ENCODE results near the gene ELANE.
A peak's percentile ranks its signal among the peaks of the same experiment; 100 is the strongest.

The ELANE gene

DNA sequence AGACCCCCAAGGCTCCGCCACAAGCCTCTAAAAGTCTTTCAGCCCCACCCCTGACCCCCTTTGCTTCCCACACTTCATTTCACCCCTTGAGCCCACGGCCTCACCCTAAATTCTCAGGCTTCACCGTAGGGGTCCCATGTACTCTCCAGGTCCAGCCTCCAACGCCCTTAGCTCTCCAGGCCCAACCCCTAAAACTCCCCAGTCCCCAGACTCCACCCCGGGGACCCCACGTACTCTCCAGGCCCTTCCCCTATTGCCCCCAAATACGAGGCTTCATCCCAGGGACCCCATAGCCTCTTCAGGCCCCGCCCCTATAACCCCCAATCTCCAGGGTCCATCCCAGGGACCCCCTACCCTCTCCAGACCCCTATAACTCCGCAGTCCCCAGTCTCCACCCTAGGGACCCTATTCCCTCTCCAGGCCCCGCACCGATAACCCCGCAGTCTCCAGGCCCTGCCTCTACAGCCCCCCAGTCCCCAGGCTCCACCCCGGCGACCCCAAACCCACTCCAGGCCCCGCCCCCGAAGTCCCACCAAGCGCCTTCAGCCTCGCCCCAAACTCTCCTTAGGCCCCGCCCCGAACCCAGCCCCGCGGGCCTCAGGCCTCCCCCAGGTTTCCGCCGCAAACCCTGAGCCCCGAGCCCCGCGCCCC is 40.3 kb downstream of the ELANE start:
- DNase-seq (ENCODE audit: extremely low read depth, low read depth), result no peak
- H3K4me3 ChIP-seq (replicated peaks; ENCODE audit: low read depth, low read length), result peak overlapping the region; percentile 66
- TF ChIP-seq, protein P1, sequence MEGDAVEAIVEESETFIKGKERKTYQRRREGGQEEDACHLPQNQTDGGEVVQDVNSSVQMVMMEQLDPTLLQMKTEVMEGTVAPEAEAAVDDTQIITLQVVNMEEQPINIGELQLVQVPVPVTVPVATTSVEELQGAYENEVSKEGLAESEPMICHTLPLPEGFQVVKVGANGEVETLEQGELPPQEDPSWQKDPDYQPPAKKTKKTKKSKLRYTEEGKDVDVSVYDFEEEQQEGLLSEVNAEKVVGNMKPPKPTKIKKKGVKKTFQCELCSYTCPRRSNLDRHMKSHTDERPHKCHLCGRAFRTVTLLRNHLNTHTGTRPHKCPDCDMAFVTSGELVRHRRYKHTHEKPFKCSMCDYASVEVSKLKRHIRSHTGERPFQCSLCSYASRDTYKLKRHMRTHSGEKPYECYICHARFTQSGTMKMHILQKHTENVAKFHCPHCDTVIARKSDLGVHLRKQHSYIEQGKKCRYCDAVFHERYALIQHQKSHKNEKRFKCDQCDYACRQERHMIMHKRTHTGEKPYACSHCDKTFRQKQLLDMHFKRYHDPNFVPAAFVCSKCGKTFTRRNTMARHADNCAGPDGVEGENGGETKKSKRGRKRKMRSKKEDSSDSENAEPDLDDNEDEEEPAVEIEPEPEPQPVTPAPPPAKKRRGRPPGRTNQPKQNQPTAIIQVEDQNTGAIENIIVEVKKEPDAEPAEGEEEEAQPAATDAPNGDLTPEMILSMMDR (IDR thresholded peaks at IDR 0.05; ENCODE audit: low read depth, low read length, missing control alignments), result no peak

DNA sequence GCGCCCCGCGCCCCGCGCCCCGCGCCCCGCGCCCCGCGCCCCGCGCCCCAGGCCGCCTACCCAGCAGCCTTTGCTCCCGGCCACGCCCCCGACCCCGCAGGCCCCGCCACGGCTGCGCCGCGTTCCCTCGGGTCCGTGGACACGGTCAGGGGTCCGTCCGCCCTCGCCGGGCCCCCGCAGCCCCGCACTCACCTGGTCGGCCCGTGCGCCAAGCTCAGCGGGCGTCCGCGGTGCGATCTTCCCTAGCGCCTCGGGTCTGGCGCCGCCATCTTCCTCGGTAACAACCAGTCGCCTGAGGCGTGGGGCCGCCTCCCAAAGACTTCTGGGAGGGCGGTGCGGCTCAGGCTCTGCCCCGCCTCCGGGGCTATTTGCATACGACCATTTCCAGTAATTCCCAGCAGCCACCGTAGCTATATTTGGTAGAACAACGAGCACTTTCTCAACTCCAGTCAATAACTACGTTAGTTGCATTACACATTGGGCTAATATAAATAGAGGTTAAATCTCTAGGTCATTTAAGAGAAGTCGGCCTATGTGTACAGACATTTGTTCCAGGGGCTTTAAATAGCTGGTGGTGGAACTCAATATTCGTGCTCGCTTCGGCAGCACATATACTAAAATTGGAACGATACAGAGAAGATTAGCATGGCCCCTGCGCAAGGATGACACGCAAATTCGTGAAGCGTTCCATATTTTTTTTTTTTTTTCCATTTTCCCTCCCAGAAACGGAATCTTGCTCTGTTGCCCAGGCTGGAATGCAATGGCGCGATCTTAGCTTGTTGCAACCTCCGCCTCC is 41.0 kb downstream of the ELANE start, which contains the start of the genes MED16 and RNU6-9:
MED16 (minus strand) TSS at position 294 of the 796 bp plus-strand sequence. CDS start 2,056 bp downstream, outside the sequence.
RNU6-9 (plus strand) TSS at position 591 of the 796 bp plus-strand sequence.
- peak within 1 kb of the TSS; percentile 66 for H3K4me3 ChIP-seq (replicated peaks; ENCODE audit: low read depth, low read length)
- peak; percentile 75 for DNase-seq (ENCODE audit: extremely low read depth, low read depth)
- TF ChIP-seq, protein P1 (IDR thresholded peaks at IDR 0.05; ENCODE audit: low read depth, low read length, missing control alignments), result no peak

DNA sequence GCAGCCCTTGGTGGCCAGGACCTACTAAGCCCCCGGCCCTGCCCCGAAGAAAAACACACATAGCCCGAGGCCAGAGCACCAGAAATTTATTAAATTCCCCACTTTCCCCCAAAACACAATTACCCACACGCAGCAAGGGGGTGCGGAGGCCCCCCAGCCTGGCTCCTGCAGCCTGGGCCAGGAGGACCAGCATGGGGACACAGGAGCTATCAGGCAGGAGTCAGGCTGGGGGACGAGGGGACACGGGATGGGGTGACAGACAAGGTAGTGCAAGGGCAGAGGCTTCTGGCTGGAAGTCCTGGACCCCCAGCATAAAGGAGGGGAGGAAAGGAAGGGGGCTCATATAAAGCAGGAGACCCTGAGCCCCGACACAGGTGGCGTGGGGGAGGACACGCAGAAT is 44.3 kb downstream of the ELANE start:
- TF ChIP-seq, protein P1 (IDR thresholded peaks at IDR 0.05; ENCODE audit: low read depth, low read length, missing control alignments), result no peak

DNA sequence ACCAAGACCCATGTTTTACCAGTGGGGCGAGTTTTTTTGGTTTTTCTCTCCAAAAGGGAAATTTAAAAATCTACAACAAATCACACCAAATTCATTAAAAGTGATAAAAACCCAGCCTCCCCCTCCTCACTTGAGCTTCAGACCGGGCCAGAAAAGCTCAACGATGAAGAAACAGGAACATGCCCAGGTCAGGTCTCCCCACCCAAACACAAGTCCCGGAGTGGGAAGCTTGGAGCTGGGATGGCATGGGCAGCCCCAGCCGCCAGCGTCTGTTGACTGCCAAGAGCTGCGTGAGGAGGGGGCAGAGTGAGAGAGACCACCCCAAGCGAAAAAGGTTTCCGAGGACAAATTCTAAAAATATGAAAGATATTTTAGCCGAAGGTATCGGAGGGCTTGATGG is 44.9 kb downstream of the ELANE start:
- H3K4me3 ChIP-seq (replicated peaks; ENCODE audit: low read depth, low read length), result no peak overlapping the region
- TF ChIP-seq, protein P1 (IDR thresholded peaks at IDR 0.05; ENCODE audit: low read depth, low read length, missing control alignments), result no peak
- DNase-seq (ENCODE audit: extremely low read depth, low read depth), result no peak

More for the DNA sequence above, 44.3 kb downstream of the ELANE start:
- H3K4me3 ChIP-seq (replicated peaks; ENCODE audit: low read depth, low read length), result no peak overlapping the region
- no peak for DNase-seq (ENCODE audit: extremely low read depth, low read depth)

DNA sequence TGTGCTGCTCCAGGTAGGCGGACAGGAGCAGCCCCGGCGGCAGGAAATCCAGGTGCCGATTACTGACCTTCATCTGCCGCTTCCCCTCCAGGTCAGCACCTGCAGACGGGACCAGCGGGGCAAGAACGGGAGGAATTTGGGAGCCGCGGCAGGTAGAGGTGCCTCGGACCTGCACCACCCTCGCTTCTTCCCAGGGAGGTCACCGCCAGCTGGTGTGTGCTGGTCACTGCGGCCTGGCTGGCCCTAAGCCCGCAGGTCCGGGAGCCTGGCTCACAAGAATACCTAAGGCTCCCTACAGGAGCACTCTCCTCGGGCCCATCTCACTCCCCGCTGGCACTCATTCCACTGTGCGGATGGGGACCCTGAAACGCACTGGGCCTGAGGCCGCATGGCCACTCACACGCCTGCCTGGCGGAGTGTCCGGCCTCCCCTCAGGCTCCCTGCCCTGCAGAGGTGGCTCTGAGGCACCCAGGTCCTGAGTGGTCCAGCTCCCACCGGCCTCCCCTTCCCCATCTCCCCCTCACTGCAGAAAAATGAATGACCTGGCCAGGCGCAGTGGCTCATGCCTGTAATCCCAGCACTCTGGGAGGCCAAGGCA is 45.4 kb downstream of the ELANE start:
- no peak overlapping the region for H3K4me3 ChIP-seq (replicated peaks; ENCODE audit: low read depth, low read length)
- TF ChIP-seq, protein P1 (IDR thresholded peaks at IDR 0.05; ENCODE audit: low read depth, low read length, missing control alignments), result no peak
- no peak for DNase-seq (ENCODE audit: extremely low read depth, low read depth)

DNA sequence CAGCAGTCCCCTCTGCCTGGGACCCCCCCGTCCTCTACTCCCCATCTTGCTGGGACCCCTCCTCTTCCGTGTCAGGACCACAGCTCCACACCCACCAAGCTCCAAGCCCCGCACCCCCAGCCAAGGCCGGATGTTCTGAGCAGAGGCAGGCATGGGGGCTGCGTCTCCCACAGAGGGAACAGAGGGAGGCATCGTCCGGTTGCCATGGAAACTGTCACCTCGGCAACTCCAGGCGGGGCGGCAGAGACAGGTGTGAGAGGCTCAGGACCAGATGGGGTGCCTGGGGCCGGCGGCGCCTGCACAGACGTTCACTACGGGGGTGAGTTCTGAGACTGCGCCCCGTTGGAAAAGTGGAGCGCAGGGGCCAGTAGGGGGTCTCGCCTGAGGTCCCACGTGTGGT is 46.6 kb downstream of the ELANE start:
- DNase-seq (ENCODE audit: extremely low read depth, low read depth), result no peak
- TF ChIP-seq, protein P1 (IDR thresholded peaks at IDR 0.05; ENCODE audit: low read depth, low read length, missing control alignments), result no peak
- no peak overlapping the region for H3K4me3 ChIP-seq (replicated peaks; ENCODE audit: low read depth, low read length)
